Suppressor macrophage (primary cell): ENCODE data around the gene DNASE1L3.

Source experiments
- DNase-seq, 4 experiments: peaks; one replicate each; pipeline ENCODE4 v3.0.0-alpha.2; 2020 to 2022

Gene DNASE1L3

DNA sequence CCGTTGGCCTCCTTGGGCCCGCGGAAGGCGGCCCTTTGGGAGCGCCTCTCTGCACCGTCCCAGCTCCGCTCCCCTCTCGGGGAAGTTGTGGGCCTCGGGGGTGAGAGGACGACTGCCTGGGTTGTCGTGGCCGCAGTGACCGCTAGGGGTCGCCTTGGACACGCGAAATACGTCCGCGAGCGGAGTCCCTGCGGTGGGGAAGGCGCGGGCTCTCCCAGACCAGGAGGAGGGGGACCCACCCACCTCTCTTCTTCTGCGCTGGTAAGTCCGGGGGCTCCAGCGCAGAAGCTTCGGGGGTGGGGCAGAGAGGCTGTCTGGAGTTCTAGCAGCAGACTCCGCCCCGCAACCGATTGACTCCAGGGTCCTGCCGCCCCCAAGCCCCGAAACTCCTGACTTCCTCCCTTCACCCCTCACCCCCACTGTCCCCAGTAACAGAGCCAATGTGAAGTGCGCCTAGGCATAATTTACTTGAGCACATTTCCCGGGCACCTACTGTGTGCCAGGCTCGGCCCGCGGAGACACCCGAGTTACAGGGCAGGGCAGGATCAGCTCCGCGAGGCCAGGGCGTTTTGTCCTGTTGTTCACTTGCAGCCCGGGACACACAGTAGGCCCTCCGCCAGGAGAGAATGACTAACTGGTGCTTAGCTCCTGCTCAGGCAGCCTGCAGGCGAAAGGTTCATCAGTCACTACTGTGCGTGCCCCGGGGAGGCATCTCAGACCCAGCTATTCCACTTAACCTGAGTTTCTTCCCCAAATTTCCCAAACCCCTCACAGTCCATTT is 32.8 kb downstream of the DNASE1L3 start:
- peak; percentile 91 to 96 (median 94) for DNase-seq

DNA sequence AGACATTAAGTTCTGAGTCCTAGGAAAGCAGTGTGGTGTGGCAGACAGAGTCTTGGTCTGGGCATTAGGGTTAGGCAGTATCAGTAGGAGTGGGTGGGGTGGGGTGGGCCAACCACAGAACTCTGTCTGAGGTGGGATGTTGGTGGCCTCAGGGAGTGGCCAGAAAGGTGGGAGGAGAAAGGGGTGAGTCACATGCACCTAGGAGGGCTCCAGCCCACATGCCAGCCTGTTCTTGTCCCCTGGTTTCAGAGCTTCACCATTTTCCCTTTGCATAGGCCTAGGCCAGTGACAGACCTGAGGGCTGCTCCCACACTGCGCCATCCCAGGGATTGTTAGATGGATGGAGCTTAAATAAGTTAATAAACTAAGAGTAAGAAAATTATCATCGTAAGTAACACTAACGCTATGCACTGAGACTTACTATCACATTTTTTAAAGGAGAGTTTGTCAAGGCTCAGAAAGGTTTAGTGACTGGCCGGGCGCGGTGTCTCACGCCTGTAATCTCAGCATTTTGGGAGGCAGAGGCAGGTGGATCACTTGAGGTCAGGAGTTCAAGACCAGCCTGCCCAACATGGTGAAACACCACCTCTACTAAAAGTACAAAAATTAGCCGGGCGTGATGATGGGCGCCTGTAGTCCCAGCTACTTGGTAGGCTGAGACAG is 33.8 kb downstream of the DNASE1L3 start:
- DNase-seq = no peak

- no peak for DNase-seq
These were observed 34.6 kb downstream of the DNASE1L3 start for GRCh38 chr3:58176185-58176530.

GRCh38 chr3:58175437-58176184 is 35.2 kb downstream of the DNASE1L3 start:
- DNase-seq = peak in 2 of 4 experiments; percentile 19 to 23

- no peak for DNase-seq
These were observed 35.7 kb downstream of the DNASE1L3 start for GRCh38 chr3:58175187-58175436.

- DNase-seq = peak in 2 of 4 experiments; percentile 22 to 37
These were observed 36.9 kb downstream of the DNASE1L3 start for GRCh38 chr3:58173669-58174398.

GRCh38 chr3:58173029-58173668 is 37.6 kb downstream of the DNASE1L3 start:
- no peak for DNase-seq

DNA sequence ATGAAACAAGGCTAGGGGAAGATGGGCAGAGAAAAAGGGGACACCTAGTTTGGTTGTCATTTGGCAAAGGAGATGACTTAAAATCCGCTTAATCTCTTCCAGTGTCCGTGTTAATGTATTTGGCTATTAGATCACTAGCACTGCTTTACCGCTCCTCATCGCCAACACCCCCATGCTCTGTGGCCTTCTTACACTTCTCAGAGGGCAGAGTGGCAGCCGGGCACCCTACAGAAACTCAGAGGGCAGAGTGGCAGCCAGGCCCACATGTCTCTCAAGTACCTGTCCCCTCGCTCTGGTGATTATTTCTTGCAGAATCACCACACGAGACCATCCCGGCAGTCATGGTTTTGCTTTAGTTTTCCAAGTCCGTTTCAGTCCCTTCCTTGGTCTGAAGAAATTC is 39.6 kb downstream of the DNASE1L3 start:
- DNase-seq = no peak

DNA sequence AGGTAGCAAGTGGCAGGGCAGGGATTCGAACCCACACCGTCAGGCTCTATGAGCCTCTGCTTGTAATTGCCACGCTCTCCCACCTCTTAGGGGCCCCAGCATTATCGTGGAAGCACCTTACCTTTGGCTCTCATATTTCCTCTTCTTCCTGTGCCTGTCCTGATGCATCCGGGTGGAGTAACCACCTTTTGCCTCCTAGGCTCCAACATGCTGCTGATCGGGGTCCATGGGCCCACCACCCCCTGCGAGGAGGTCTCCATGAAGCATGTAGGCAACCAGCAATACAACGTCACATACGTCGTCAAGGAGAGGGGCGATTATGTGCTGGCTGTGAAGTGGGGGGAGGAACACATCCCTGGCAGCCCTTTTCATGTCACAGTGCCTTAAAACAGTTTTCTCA is 40.4 kb downstream of the DNASE1L3 start:
- no peak for DNase-seq

- no peak for DNase-seq
These were observed 41.4 kb downstream of the DNASE1L3 start for GRCh38 chr3:58169371-58169770.

- DNase-seq = no peak
These were observed 42.3 kb downstream of the DNASE1L3 start for GRCh38 chr3:58168498-58168897.

DNA sequence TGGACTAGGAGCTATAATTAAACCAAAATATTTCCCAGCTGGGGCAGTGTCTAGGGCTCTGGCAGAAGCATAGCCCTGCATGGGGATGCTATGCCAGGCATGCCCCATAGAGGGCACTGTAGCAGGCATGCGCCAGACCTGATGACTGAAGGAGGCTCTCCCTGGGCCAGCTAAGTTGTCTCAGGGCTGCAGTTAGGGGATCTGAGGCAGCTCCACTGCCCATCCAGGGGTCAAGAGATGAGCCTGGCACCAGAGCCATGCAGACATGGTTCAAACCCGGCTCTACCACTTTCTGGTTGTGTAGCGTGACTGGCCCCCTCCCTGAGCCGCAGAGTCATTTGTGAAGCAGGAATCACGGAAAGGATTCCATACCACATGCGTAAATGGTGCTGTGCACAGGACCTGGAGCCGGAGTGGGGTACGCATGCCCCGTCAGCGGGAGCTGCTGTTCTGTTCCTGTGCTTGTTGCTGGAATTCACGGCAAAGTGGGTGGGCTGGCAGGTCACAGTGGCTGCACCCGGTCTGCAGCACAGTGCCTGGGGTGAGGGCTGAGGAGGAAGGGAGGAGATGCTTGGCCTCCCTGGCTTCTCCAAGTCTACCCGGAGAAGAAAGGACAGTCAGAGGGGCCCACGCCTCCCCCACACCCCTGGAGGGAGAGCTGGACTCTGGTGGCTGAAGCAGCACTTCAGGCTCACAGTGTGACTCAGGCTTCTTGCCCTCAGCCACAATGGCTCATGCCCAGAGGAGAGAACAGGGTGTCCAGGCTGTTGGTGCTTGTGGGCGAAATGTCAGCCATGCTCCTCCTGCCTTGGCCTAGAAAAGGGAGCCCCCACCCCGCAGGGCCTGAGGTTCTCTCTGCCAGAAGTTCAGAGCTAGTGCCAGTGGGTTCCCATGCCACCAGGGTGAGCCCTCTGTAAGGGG is 43.1 kb downstream of the DNASE1L3 start:
- DNase-seq = peak; percentile 64 to 82 (median 70)

DNA sequence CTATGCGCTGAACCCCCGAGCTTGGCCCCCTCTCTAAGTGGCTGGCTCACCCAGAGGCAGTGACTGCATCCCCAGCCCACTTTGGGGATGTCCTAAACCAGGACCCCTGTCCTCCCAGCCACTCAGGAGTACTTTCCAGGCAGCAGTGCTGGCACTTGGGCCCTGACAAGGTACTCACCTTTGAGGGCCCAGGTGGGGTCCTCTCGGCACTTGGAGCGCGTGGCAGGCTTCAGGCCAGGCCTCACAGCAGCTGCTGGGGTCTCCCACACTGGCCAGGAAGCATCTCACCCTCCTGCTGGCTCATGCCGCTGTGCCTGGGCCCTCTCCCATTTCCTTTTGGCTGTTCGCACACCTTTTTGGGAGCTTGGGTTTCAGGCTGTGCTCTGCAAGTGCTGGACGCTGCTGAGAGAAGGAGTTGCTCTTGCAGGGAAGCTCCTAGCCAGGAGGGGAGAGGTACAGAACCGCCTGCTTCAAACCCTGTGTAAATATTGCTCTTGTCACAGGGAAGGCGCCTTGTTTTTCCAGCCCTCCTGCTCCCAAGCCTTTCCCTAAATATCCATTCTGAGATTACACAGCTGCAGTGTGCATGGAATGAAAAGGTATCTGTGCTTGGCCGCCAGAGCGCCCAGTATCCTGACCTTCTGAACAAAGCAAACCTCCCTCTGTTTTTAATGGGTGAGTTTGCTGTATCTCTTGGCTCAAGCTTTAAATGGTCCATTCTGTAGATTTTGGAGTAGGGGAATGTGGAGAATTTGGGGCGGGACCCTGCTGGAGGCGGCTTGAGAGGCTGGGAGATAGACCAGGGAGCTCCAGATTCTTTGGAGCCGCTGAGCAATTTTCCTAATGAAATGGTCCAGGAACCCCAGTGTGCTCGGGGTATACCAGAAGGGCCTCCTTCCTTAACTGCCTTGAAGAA is 45.6 kb downstream of the DNASE1L3 start:
- DNase-seq = no peak

DNA sequence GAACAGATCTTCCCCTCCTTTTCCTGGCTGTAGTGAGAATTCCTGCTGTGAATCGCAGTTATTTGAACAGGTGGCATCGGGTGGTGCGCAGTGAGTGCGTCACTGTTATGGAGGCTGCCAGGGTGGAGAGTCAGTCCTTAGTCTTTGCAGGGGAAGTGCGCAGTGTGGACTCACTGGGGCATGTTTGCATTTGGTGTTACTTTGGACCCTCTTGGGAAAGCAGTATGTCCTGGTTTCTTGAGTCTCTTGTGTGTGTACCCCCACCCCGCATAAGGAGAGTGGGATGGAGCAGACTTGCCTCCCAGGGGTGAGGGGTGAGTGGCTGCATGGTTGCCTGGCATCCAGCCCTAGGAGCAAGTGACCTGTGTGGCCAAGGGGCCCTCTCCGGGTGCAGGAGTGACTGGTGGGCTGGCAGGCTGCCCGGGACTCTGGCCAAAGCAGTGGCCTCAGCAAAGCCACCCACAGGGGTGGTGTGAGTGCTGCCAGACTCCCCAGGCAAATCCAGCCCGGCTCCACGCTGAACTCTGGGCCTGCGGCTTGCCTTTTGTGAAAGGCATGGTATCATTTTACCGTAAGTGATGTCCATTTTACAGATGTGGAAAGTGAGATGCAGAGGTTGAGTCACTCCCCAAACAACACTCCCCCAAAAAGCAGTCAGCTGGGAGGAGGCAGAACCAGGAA is 46.4 kb downstream of the DNASE1L3 start:
- no peak for DNase-seq

DNA sequence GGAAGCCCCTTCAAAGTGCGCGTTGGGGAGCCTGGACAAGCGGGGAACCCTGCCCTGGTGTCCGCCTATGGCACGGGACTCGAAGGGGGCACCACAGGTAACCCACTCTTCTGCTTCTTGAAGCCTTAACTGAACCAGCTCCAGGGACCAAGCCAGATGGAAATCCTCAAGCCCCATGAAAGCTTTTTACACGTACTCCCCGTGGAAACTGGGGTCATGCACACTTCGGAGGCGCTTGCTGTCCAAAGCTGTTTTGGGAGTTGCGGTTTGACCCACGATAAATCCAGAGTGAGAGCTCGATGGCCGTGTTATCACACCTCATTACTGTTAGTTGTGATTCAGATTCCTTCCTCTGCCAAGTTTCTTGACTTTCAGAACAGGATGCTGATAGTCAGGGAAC is 47.5 kb downstream of the DNASE1L3 start:
- DNase-seq = no peak

DNA sequence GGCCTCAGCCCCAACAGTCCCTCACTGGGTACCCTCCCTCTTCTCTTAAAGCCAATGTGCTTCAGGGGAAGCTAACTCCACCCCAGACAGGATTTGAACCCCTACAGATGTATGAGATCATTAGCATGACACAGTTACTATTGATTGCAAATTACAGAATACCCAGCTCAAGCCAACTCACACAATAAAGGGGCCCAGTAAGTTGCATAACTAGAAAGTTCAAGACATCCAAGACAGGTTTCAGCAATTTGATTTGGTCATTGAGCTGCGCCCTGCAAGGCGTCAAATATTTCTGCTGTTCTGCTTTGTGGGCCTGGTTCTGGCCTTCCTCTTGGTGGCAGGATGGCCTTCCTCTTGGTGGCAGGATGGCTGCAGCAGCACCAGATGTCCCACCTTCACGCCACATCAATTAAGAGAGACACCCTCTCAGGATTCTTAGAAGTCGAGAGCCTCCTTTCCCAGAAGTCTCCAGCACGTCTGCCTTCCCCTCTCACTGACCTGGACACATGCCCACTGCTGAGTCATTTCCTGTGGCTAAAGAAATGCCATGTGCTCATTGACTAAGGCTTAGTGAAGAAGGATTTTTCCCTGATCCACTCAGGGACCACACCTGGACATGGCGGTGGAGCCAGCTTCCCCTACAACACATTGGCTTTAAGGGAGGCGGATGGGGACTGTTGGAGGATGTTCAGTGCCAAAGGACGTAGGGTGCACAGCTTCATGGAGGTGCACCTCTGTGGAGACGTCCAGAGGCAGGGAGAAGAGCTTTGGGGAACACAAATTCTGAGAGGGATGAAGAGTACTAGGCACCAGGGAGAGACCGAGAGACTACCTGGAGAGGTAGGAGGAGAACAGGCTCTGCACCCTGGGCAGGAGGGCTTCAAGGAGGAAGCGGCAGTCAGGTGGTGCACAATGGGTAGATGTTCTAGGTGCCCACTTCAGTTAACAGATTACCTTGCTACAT is 49.1 kb downstream of the DNASE1L3 start:
- DNase-seq = peak; percentile 51 to 70 (median 64)

DNA sequence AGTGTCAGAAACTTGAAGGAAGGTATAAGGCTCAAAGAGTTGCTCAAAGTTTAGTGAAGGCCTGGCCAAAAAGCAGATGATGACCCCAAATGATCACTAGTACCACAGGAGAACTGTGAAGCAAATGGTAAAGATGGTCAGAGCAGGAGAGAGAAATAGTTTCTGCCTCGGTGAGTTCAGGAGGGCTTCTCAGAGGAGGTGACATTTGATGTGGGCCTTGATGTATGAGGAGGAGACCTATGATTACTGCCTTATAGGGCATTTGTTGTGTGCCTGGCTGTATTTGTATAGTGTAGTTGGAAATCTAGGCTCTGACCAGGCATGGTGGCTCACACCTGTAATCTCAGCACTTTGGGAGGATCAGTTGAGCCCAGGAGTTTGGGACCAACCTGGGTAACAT is 50.4 kb downstream of the DNASE1L3 start:
- DNase-seq = no peak

DNA sequence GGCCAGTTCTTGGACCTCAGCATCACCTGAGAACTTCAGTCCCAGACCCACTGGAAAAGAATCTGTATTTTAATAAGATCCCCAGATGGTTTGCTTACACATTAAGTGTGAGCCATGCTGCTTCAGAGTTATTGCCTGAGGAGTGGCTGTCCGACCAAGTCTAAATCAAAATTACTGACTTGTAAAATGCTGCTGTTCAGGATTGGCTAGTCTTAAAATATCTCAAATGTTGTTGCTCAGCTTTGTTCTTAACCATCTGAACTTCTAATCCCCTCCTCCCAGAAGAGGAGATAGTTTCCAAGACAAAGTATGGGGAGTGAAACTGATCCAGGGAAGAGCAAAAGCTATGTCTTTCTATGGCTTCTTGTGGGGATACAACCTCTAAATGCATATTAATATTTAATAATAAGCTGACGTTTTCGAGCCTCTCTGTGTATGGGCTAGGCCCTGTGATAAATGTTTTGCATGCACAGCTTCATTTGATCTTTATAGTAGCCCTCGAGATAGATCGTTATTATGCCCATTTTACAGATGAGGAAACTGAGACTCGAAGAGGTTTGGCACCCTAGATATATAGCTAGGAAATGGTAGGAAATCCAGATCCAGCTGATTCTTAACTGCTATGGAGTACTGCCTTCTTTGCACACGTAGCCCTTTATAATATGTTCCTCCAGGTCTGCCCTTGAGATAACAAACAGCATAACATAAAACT is 52.2 kb downstream of the DNASE1L3 start:
- no peak for DNase-seq
